Caki2 (cell line): ENCODE results near the gene SEPTIN1. TPM values are rescaled to one million over a fixed set of nuclear protein-coding genes. Genes with fewer than 3 reads are reported as not detected.
"Not testable (repeated sequence)": the region's sequence is repeated elsewhere in the genome, so short reads cannot be mapped to it uniquely, and the experiment has no call there.

Experiments
- DNase-seq: peaks from one replicate; pipeline ENCODE4 v3.0.0-alpha.2; 2015; ENCODE audit warnings: low read depth
- in situ Hi-C: cut with HindIII; loops from 2 replicates; pipeline ENCODE4 v1.10.0; 2016; ENCODE audit warnings: low sequenced_read_pairs, low pct_unique_long_range_greater_than_20kb, mixed read lengths
- total RNA-seq: library from RNA; depleted of rRNA; stranded (reverse); fragments of >200 nt; shearing (Covaris generic); gene quantifications from 2 replicates; pipeline ENCODE4 v1.2.3, GENCODE V29; 2014; ENCODE audit warnings: low replicate concordance

Gene SEPTIN1
- total RNA-seq, 1 experiment from 2014 or later = not detected

- in situ Hi-C loops = no loop called here
- peak; percentile 94 for DNase-seq
Measured at GRCh38 chr16:30407102-30407803, 24.9 kb upstream of the SEPTIN1 start, which contains the start of gene ZNF771. ZNF771 (plus strand) TSS chr16:30407606; CDS start chr16:30408054, 448 bp downstream.

GRCh38 chr16:30406795-30407101 is 24.4 kb upstream of the SEPTIN1 start:
- DNase-seq = no peak
- in situ Hi-C loops = no loop called here

GRCh38 chr16:30401768-30402425 is 19.5 kb upstream of the SEPTIN1 start:
- DNase-seq = no peak
- in situ Hi-C loops = no loop called here

- in situ Hi-C loops = no loop called here
Measured at GRCh38 chr16:30399435-30400186, 17.2 kb upstream of the SEPTIN1 start.

GRCh38 chr16:30398661-30399434 is 16.5 kb upstream of the SEPTIN1 start:
- in situ Hi-C loops = no loop called here

More at GRCh38 chr16:30399435-30400186, 17.2 kb upstream of the SEPTIN1 start:
- DNase-seq = no peak

GRCh38 chr16:30397776-30398660 is 15.7 kb upstream of the SEPTIN1 start:
- in situ Hi-C loops = no loop called here
- DNase-seq = no peak

More at GRCh38 chr16:30398661-30399434, 16.5 kb upstream of the SEPTIN1 start:
- no peak for DNase-seq

GRCh38 chr16:30397056-30397455 is 14.7 kb upstream of the SEPTIN1 start:
- DNase-seq = no peak
- in situ Hi-C loops = no loop called here

- DNase-seq, in situ Hi-C loops: not testable (repeated sequence)
Measured at GRCh38 chr16:30396627-30397026, 14.3 kb upstream of the SEPTIN1 start.

- DNase-seq = no peak
- in situ Hi-C loops = no loop called here
Measured at GRCh38 chr16:30395992-30396585, 13.7 kb upstream of the SEPTIN1 start.

- DNase-seq = peak; percentile 91
- in situ Hi-C loops = no loop called here
Measured at GRCh38 chr16:30395155-30395991, 13.0 kb upstream of the SEPTIN1 start, which contains the start of gene ZNF48. ZNF48 (plus strand) TSS chr16:30395420; CDS start chr16:30395795, 375 bp downstream.

- DNase-seq = peak; percentile 38
- in situ Hi-C loops = no loop called here
Measured at GRCh38 chr16:30394592-30395154, 12.3 kb upstream of the SEPTIN1 start.

GRCh38 chr16:30383521-30383920 is 1.2 kb upstream of the SEPTIN1 start:
- in situ Hi-C loops = no loop called here
- DNase-seq = no peak

GRCh38 chr16:30381291-30382041 is 895 bp downstream of the SEPTIN1 start:
- no peak for DNase-seq
- in situ Hi-C loops = no loop called here

GRCh38 chr16:30380803-30381208 is 1.6 kb downstream of the SEPTIN1 start:
- DNase-seq = no peak
- in situ Hi-C loops = no loop called here

- no peak for DNase-seq
- in situ Hi-C loops = no loop called here
Measured at GRCh38 chr16:30380072-30380802, 2.1 kb downstream of the SEPTIN1 start.
